Motor neuron (in vitro differentiated cells): Measurements from ENCODE around the gene SUN3. TPM values are rescaled to one million over a fixed set of nuclear protein-coding genes. Genes with fewer than 3 reads are reported as not detected.

Experiments
- ATAC-seq, 8 experiments: fragments of 200-7000 bp; cut with Tn5 transposase; replicated peaks in 6 of 8; 2 replicates each; pipeline ENCODE4 v1.8.0; 2021; ENCODE audit warnings: mild to moderate bottlenecking in 8 of 8, moderate library complexity in 8 of 8
- H3K27ac ChIP-seq, 2 donors: fragments of 250-450 bp; sonication (Bioruptor Pico); 2 replicates each; pipeline ENCODE4 v1.9.0; 2021; ENCODE audit warnings: antibody characterized with exemption in 2 of 2, mild to moderate bottlenecking in 2 of 2, moderate library complexity in 1 of 2
- H3K4me1 ChIP-seq, 2 donors: fragments of 250-450 bp; sonication (Bioruptor Pico); replicated peaks in 1 of 2; 2 replicates each; pipeline ENCODE4 v1.6.1; 2021; ENCODE audit warnings: antibody characterized with exemption in 2 of 2, mild to moderate bottlenecking in 2 of 2, moderate library complexity in 1 of 2
- H3K4me3 ChIP-seq, 5 donors: fragments of 250-450 bp; sonication (Bioruptor Pico); 2 replicates each; pipeline ENCODE4 v1.9.0; 2021; ENCODE audit warnings: antibody characterized with exemption in 5 of 5, mild to moderate bottlenecking in 5 of 5, moderate library complexity in 4 of 5
- WGBS, 10 experiments: fragments of 450-650 bp; shearing (Covaris generic); methylation state at CpG; one replicate each; pipeline ENCODE4 v1.0.0; 2022; 5-methylcytosine and 5-hydroxymethylcytosine counted together
- in situ Hi-C, 9 experiments: fragments of 400-800 bp; cut with MboI; loops; one replicate each; pipeline ENCODE4 v1.15.0; 2021; ENCODE audit warnings: low sequenced_read_pairs in 9 of 9, low pct_unique_long_range_greater_than_20kb in 2 of 9; ENCODE audit not compliant: unreplicated experiment in 9 of 9
- total RNA-seq, 8 experiments: library from RNA; unstranded; fragments of 300-600 nt; gene quantifications; 2 replicates each; pipeline versions ENCODE4 v1.2.3 to v1.2.4, GENCODE V29; 2022

Gene SUN3
- total RNA-seq, 8 experiments from 2014 or later, result 1.6 TPM; not detected in 7

- H3K4me1 ChIP-seq, result peaks cover 0 to 2% of the 10 kb centered on the region in 2 donors
- ATAC-seq, result no peak
- H3K27ac ChIP-seq, result no peak overlapping the region
- 67 to 100% (median 90%) methylated on average over 1 to 4 of the region's 5 CpGs; no CpG with 5 or more reads in 3 of the 10 experiments for WGBS, 10 experiments
- in situ Hi-C loops, result no loop called here
- no peak overlapping the region for H3K4me3 ChIP-seq
These were observed 61.8 kb downstream of the SUN3 start for GRCh38 chr7:47967123-47967522.

- Histone ChIP-seq H3K4me3 (no peak overlapping the region), H3K4me1 (peaks cover 0 to 2% of the 10 kb centered on the region in 2 donors), H3K27ac (no peak overlapping the region)
- WGBS, 10 experiments, result 80 to 100% (median 100%) methylated on average over 1 to 3 of the region's 5 CpGs; no CpG with 5 or more reads in 7 of the 10 experiments
- no peak for ATAC-seq
- in situ Hi-C loops, result no loop called here
These were observed 63.5 kb downstream of the SUN3 start for GRCh38 chr7:47965456-47965855.

- no peaks in the 10 kb centered on the region for H3K4me1 ChIP-seq
- 80 to 100% (median 100%) methylated on average over 1 to 2 of the region's 3 CpGs; no CpG with 5 or more reads in 5 of the 10 experiments for WGBS, 10 experiments
- H3K4me3 ChIP-seq, result no peak overlapping the region
- in situ Hi-C loops, result no loop called here
- no peak for ATAC-seq
- H3K27ac ChIP-seq, result no peak overlapping the region
These were observed 66.6 kb downstream of the SUN3 start for GRCh38 chr7:47962262-47962661.

- no peaks in the 10 kb centered on the region for H3K4me1 ChIP-seq
- no peak overlapping the region for H3K4me3 ChIP-seq
- no peak overlapping the region for H3K27ac ChIP-seq
- ATAC-seq, result no peak
- in situ Hi-C loops, result no loop called here
- 60 to 91% (median 85%) methylated on average over 3 to 6 of the region's 6 CpGs for WGBS, 10 experiments
These were observed 71.8 kb downstream of the SUN3 start for GRCh38 chr7:47957156-47957555.

- 50 to 100% (median 100%) methylated on average over 1 to 5 of the region's 6 CpGs; no CpG with 5 or more reads in 3 of the 10 experiments for WGBS, 10 experiments
- Histone ChIP-seq H3K4me1 (no peaks in the 10 kb centered on the region), H3K27ac (no peak overlapping the region), H3K4me3 (no peak overlapping the region)
- in situ Hi-C loops, result no loop called here
- no peak for ATAC-seq
These were observed 72.7 kb downstream of the SUN3 start for GRCh38 chr7:47956220-47956619.

GRCh38 chr7:47954231-47954911 lies 74.5 kb downstream of the SUN3 start:
- WGBS, 10 experiments, result 0 to 100% (median 88%) methylated on average over 1 to 4 of the region's 4 CpGs; no CpG with 5 or more reads in 2 of the 10 experiments
- in situ Hi-C loops, result no loop called here
- Histone ChIP-seq H3K4me3 (no peak overlapping the region), H3K4me1 (peaks cover 0 to 4% of the 10 kb centered on the region in 2 donors), H3K27ac (no peak overlapping the region)
- ATAC-seq, result no peak

- H3K27ac ChIP-seq, result no peak overlapping the region
- H3K4me3 ChIP-seq, result no peak overlapping the region
- no peak for ATAC-seq
- peaks cover 0 to 4% of the 10 kb centered on the region in 2 donors for H3K4me1 ChIP-seq
- WGBS, 10 experiments, result 58 to 100% (median 92%) methylated on average over 1 to 4 of the region's 4 CpGs; no CpG with 5 or more reads in 1 of the 10 experiments
- in situ Hi-C loops, result no loop called here
These were observed 75.1 kb downstream of the SUN3 start for GRCh38 chr7:47953822-47954221.

GRCh38 chr7:47952224-47952623 lies 76.7 kb downstream of the SUN3 start:
- no peak for ATAC-seq
- WGBS, 10 experiments, result 80 to 100% (median 100%) methylated on average over 1 to 4 of the region's 4 CpGs; no CpG with 5 or more reads in 3 of the 10 experiments
- Histone ChIP-seq H3K4me3 (no peak overlapping the region), H3K27ac (no peak overlapping the region), H3K4me1 (peaks cover 0 to 4% of the 10 kb centered on the region in 2 donors)
- in situ Hi-C loops, result no loop called here

- H3K4me1 ChIP-seq, result peaks cover 3 to 4% of the 10 kb centered on the region in 2 donors
- no peak overlapping the region for H3K27ac ChIP-seq
- H3K4me3 ChIP-seq, result no peak overlapping the region
- no peak for ATAC-seq
- in situ Hi-C loops, result no loop called here
These were observed 77.5 kb downstream of the SUN3 start for GRCh38 chr7:47951374-47951773.

- in situ Hi-C loops, result no loop called here
- ATAC-seq, result peak in 4 of 8 experiments; percentile 58 to 96 (median 80)
- Histone ChIP-seq H3K4me3 (no peak overlapping the region), H3K4me1 (peaks cover 3 to 4% of the 10 kb centered on the region in 2 donors), H3K27ac (no peak overlapping the region)
- 52 to 86% (median 60%) methylated on average over 1 to 11 of the region's 11 CpGs; no CpG with 5 or more reads in 3 of the 10 experiments for WGBS, 10 experiments
These were observed 78.2 kb downstream of the SUN3 start for GRCh38 chr7:47950714-47951113.

GRCh38 chr7:47949703-47950102 lies 79.2 kb downstream of the SUN3 start:
- ATAC-seq, result no peak
- H3K4me3 ChIP-seq, result no peak overlapping the region
- in situ Hi-C loops, result loop anchor here in 2 of 9 experiments (25.0 kb wide), 2 partner anchors 163 to 1913 kb away; no protein-coding TSS in a partner anchor
- H3K4me1 ChIP-seq, result peaks cover 3 to 4% of the 10 kb centered on the region in 2 donors
- WGBS, 10 experiments, result 67 to 100% (median 80%) methylated on average over 1 to 4 of the region's 4 CpGs; no CpG with 5 or more reads in 2 of the 10 experiments
- no peak overlapping the region for H3K27ac ChIP-seq

- in situ Hi-C loops, result loop anchor here in 2 of 9 experiments (25.0 kb wide), 2 partner anchors 164 to 1914 kb away; no protein-coding TSS in a partner anchor
- ATAC-seq, result no peak
- 17 to 100% (median 87%) methylated on average over 1 to 5 of the region's 7 CpGs; no CpG with 5 or more reads in 3 of the 10 experiments for WGBS, 10 experiments
- Histone ChIP-seq H3K4me1 (peaks cover 3 to 4% of the 10 kb centered on the region in 2 donors), H3K4me3 (no peak within 1 kb of the TSS), H3K27ac (no peak within 1 kb of the TSS)
These were observed 80.6 kb downstream of the SUN3 start, which contains the start of gene PKD1L1 for GRCh38 chr7:47948141-47948790. Gene PKD1L1 (minus strand): TSS chr7:47948466. CDS start chr7:47948440, 26 bp downstream.

- H3K4me1 ChIP-seq, result peaks cover 3 to 4% of the 10 kb centered on the region in 2 donors
- no peak overlapping the region for H3K27ac ChIP-seq
- no peak for ATAC-seq
- in situ Hi-C loops, result loop anchor here in 2 of 9 experiments (25.0 kb wide), 2 partner anchors 165 to 1915 kb away; no protein-coding TSS in a partner anchor
- 20 to 100% (median 100%) methylated on average over 1 to 4 of the region's 7 CpGs; no CpG with 5 or more reads in 5 of the 10 experiments for WGBS, 10 experiments
- no peak overlapping the region for H3K4me3 ChIP-seq
These were observed 81.6 kb downstream of the SUN3 start for GRCh38 chr7:47947355-47947749.
